T-helper 2 cell treated with Interferon-gamma antibody and Interleukin-4, amounts not matched to agents 5 μg/mL and 100 μg/mL, for 36 hours (primary cell): ENCODE data around the gene SEMA4B.
"Not testable (repeated sequence)": the region's sequence is repeated elsewhere in the genome, so short reads cannot be mapped to it uniquely, and the experiment has no call there.

ENCODE experiments used
- DNase-seq: peaks from one replicate; pipeline ENCODE4 v3.0.0; 2021; ENCODE audit warnings: low spot score
- H3K27ac Mint-ChIP-seq: one replicate; pipeline ENCODE4 v1.8.0; 2021; ENCODE audit warnings: mild to moderate bottlenecking, mixed read lengths
- H3K27me3 Mint-ChIP-seq: one replicate; pipeline ENCODE4 v1.8.0; 2021; ENCODE audit warnings: low read depth, mixed read lengths
- H3K36me3 Mint-ChIP-seq: one replicate; pipeline ENCODE4 v1.8.0; 2021; ENCODE audit warnings: low read depth, mixed read lengths
- H3K4me1 Mint-ChIP-seq: one replicate; pipeline ENCODE4 v1.8.0; 2021; ENCODE audit warnings: low read depth, mixed read lengths
- H3K4me3 Mint-ChIP-seq: one replicate; pipeline ENCODE4 v1.8.0; 2022; ENCODE audit warnings: mild to moderate bottlenecking, moderate library complexity, mixed read lengths
- H3K9me3 Mint-ChIP-seq: one replicate; pipeline ENCODE4 v1.8.0; 2021; ENCODE audit warnings: mixed read lengths

The SEMA4B gene

GRCh38 chr15:90261811-90262210 is 60.7 kb downstream of the SEMA4B start:
- H3K4me3 Mint-ChIP-seq: no peak overlapping the region
- H3K4me1 Mint-ChIP-seq: peaks cover 28% of the 10 kb centered on the region
- peaks cover 5% of the 10 kb centered on the region for H3K36me3 Mint-ChIP-seq
- no peaks in the 10 kb centered on the region for H3K27me3 Mint-ChIP-seq
- H3K9me3 Mint-ChIP-seq: no peaks in the 10 kb centered on the region
- DNase-seq: no peak
- H3K27ac Mint-ChIP-seq: no peak overlapping the region

- Mint-ChIP-seq H3K4me3 (no peak overlapping the region), H3K9me3 (no peaks in the 10 kb centered on the region), H3K27me3 (no peaks in the 10 kb centered on the region), H3K27ac (no peak overlapping the region), H3K4me1 (peaks cover 32% of the 10 kb centered on the region), H3K36me3 (peaks cover 6% of the 10 kb centered on the region)
- no peak for DNase-seq
These were observed 61.3 kb downstream of the SEMA4B start for GRCh38 chr15:90262426-90262825.

GRCh38 chr15:90264671-90265070 is 63.5 kb downstream of the SEMA4B start:
- H3K4me3 Mint-ChIP-seq: peak overlapping the region; percentile 99
- H3K4me1 Mint-ChIP-seq: peaks cover 32% of the 10 kb centered on the region
- peak overlapping the region; percentile 99 for H3K27ac Mint-ChIP-seq
- DNase-seq: peak; percentile 37
- peaks cover 17% of the 10 kb centered on the region for H3K36me3 Mint-ChIP-seq
- H3K9me3 Mint-ChIP-seq: no peaks in the 10 kb centered on the region
- no peaks in the 10 kb centered on the region for H3K27me3 Mint-ChIP-seq

GRCh38 chr15:90265271-90266060 is 64.3 kb downstream of the SEMA4B start, which contains the start of gene NGRN:
NGRN (plus strand) TSS chr15:90265672; CDS start chr15:90265713, 41 bp downstream.
- Mint-ChIP-seq H3K36me3 (peaks cover 23% of the 10 kb centered on the region), H3K27ac (peak within 1 kb of the TSS; percentile 99), H3K27me3 (no peaks in the 10 kb centered on the region), H3K4me1 (peaks cover 35% of the 10 kb centered on the region), H3K4me3 (peak within 1 kb of the TSS; percentile 99), H3K9me3 (no peaks in the 10 kb centered on the region)
- peak; percentile 94 for DNase-seq

- peak overlapping the region; percentile 99 for H3K4me3 Mint-ChIP-seq
- no peaks in the 10 kb centered on the region for H3K9me3 Mint-ChIP-seq
- H3K36me3 Mint-ChIP-seq: peaks cover 27% of the 10 kb centered on the region
- DNase-seq: peak; percentile 40
- H3K27ac Mint-ChIP-seq: peak overlapping the region; percentile 99
- no peaks in the 10 kb centered on the region for H3K27me3 Mint-ChIP-seq
- peaks cover 37% of the 10 kb centered on the region for H3K4me1 Mint-ChIP-seq
These were observed 64.9 kb downstream of the SEMA4B start for GRCh38 chr15:90266061-90266431.

- Mint-ChIP-seq H3K4me3 (peak overlapping the region; percentile 99), H3K27me3 (no peaks in the 10 kb centered on the region), H3K4me1 (peaks cover 41% of the 10 kb centered on the region), H3K36me3 (peaks cover 31% of the 10 kb centered on the region), H3K9me3 (no peaks in the 10 kb centered on the region), H3K27ac (peak overlapping the region; percentile 99)
- no peak for DNase-seq
These were observed 65.4 kb downstream of the SEMA4B start for GRCh38 chr15:90266485-90266884.

DNA sequence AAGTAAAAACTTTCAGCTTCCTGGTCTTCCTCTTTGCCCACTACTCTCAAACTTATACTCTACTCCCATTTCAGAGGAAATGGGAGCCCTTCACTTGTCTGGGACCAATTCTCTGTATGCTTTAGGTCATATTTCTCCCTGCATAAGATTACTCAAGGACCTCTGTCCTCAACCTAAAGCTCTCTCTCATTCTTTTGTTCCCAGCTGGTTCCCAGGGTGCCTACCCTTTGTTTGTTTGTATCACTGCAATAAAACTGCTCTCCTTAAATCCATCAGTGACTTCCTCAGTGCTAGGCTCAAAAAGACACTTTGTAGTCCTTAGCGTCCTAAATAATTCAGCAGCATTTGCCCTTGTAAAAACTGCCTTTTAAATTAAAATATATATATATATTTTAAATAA is 67.3 kb downstream of the SEMA4B start:
- Mint-ChIP-seq H3K4me1 (peaks cover 44% of the 10 kb centered on the region), H3K27me3 (no peaks in the 10 kb centered on the region), H3K27ac (peak overlapping the region; percentile 27), H3K36me3 (peaks cover 39% of the 10 kb centered on the region), H3K9me3 (no peaks in the 10 kb centered on the region), H3K4me3 (peak overlapping the region; percentile 64)
- no peak for DNase-seq

DNA sequence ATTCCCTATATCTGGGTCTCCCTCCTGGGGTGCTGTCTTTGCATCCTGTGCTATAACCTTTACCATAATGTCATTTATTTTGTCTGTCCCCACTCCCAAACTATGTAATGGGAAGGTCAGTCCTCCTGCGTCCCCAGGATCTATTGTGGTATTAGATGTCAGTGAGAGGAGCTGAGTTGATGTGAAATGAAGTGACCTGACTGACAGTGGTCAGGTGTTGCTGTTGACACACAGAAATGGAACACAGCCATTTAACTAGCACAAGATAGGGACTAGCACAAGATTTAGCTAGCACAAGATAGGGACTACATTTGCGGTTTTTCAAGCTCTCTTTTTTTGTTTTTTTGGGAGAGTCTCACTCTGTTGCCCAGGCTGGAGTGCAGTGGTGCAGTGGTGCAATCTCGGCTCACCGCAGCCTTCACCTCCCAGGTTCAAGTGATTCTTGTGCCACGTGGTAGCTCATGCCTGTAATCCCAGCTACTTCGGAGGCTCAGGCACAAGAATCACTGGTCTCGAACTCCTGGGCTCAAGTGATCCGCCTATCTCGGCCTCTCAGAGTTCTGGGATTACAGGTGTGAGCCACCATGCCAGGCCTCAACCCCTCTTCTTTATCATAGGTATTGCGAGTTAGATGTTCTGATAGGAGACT is 69.5 kb downstream of the SEMA4B start:
- DNase-seq: no peak
- no peaks in the 10 kb centered on the region for H3K27me3 Mint-ChIP-seq
- peaks cover 30% of the 10 kb centered on the region for H3K4me1 Mint-ChIP-seq
- no peak overlapping the region for H3K27ac Mint-ChIP-seq
- no peaks in the 10 kb centered on the region for H3K9me3 Mint-ChIP-seq
- no peak overlapping the region for H3K4me3 Mint-ChIP-seq
- peaks cover 44% of the 10 kb centered on the region for H3K36me3 Mint-ChIP-seq

DNA sequence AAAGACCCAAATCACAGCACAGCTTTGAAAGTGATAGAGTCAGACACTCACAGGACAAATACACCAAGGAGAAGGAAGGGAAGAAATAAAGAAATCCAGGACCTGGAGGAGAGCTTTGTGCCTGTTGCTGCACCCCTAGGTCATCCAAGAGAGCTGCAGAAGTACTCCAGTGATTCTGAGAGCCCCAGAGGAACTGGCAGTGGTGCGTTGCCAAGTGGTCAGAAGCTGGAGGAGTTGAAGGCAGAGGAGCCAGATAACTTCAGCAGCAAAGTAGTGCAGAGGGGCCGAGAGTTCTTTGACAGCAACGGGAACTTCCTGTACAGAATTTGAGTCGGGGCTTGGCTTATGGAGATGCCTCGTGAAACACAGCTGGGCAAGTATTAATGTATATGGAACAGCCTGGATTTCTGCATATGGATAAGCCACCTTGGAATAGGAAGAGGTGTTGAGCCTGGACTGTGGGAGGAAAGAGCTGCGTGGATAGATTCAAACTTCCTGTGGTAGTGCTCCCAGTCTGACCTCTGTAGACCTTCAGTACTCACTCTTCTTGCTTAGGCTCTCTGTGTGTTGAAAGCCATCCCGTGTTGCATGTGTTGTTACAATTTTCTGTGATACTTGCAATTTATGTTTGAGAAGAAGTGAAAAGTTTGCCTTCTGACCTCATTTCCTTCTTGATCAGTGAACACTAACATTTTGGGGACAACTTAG is 70.5 kb downstream of the SEMA4B start:
- Mint-ChIP-seq H3K9me3 (no peaks in the 10 kb centered on the region), H3K4me3 (no peak overlapping the region), H3K27ac (peak overlapping the region; percentile 65), H3K4me1 (peaks cover 29% of the 10 kb centered on the region), H3K36me3 (peaks cover 43% of the 10 kb centered on the region), H3K27me3 (no peaks in the 10 kb centered on the region)
- no peak for DNase-seq

GRCh38 chr15:90278467-90278866 is 77.3 kb downstream of the SEMA4B start:
- H3K27ac Mint-ChIP-seq, H3K4me3 Mint-ChIP-seq, H3K4me1 Mint-ChIP-seq, H3K27me3 Mint-ChIP-seq, H3K9me3 Mint-ChIP-seq, DNase-seq, H3K36me3 Mint-ChIP-seq: not testable (repeated sequence)
